OCI-LY1 (cell line): ENCODE data around the gene SETD1A.
A peak's percentile ranks its signal among the peaks of the same experiment; 100 is the strongest.

Source experiments
- EZH2 ChIP-seq: fragments of 200-600 bp; sonication (generic), shearing (Covaris generic); IDR thresholded peaks from 2 replicates; pipeline ENCODE4 v1.8.0; 2017; ENCODE audit warnings: borderline replicate concordance, mixed run types, mild to moderate bottlenecking, antibody characterized with exemption, low read length, moderate library complexity, mixed read lengths
- TF ChIP-seq, protein P1 (sequence below): fragments of 200-600 bp; sonication (generic), shearing (Covaris generic); IDR thresholded peaks from 2 replicates; pipeline ENCODE4 v1.5.1; 2017; ENCODE audit warnings: mild to moderate bottlenecking, antibody characterized with exemption, low read length, moderate library complexity, mixed read lengths

GRCh38 chr16:30956601-30957455 is 726 bp upstream of the SETD1A start:
- TF ChIP-seq, protein P1, sequence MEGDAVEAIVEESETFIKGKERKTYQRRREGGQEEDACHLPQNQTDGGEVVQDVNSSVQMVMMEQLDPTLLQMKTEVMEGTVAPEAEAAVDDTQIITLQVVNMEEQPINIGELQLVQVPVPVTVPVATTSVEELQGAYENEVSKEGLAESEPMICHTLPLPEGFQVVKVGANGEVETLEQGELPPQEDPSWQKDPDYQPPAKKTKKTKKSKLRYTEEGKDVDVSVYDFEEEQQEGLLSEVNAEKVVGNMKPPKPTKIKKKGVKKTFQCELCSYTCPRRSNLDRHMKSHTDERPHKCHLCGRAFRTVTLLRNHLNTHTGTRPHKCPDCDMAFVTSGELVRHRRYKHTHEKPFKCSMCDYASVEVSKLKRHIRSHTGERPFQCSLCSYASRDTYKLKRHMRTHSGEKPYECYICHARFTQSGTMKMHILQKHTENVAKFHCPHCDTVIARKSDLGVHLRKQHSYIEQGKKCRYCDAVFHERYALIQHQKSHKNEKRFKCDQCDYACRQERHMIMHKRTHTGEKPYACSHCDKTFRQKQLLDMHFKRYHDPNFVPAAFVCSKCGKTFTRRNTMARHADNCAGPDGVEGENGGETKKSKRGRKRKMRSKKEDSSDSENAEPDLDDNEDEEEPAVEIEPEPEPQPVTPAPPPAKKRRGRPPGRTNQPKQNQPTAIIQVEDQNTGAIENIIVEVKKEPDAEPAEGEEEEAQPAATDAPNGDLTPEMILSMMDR: peak; percentile 39
- no peak for TF ChIP-seq EZH2
